Spinal cord (tissue), 10 donors: ENCODE results near the gene FAM110D. TPM values are rescaled to one million over a fixed set of nuclear protein-coding genes. Genes with fewer than 3 reads are reported as not detected.
A peak's percentile ranks its signal among the peaks of the same experiment; 100 is the strongest.

Experiments used
- DNase-seq, 6 donors: peaks; one replicate each; pipeline versions ENCODE4 v3.0.0 to v3.0.0-alpha.2; 2013 to 2015; ENCODE audit warnings: low spot score in 6 of 6, low read depth in 4 of 6
- H3K27ac ChIP-seq: one replicate; pipeline ENCODE4 v1.5.1; 2013; ENCODE audit warnings: low read depth, low read length, control low read depth
- H3K27me3 ChIP-seq: one replicate; pipeline ENCODE4 v1.6.1; 2013; ENCODE audit warnings: low read length; ENCODE audit not compliant: control insufficient read depth, insufficient read depth
- H3K36me3 ChIP-seq: one replicate; pipeline ENCODE4 v1.6.1; 2013; ENCODE audit warnings: low read length; ENCODE audit not compliant: control insufficient read depth, insufficient read depth
- H3K4me1 ChIP-seq: one replicate; pipeline ENCODE4 v1.6.1; 2013; ENCODE audit warnings: low read length; ENCODE audit not compliant: control insufficient read depth, insufficient read depth
- H3K4me3 ChIP-seq: one replicate; pipeline ENCODE4 v1.5.1; 2013; ENCODE audit warnings: low read depth, low read length, control low read depth
- H3K9me3 ChIP-seq: one replicate; pipeline ENCODE4 v1.6.1; 2013; ENCODE audit warnings: low read length; ENCODE audit not compliant: control insufficient read depth, insufficient read depth
- WGBS: methylation state at CpG from one replicate; pipeline ENCODE4 v1.1.5; 2013; ENCODE audit warnings: missing lambda C conversion rate; ENCODE audit not compliant: insufficient coverage; 5-methylcytosine and 5-hydroxymethylcytosine counted together
- long read RNA-seq, 4 donors: transcript quantifications; one replicate each; lab custom pipeline, GENCODE V29; 2026
- polyA plus RNA-seq, 2 donors: library from polyadenylated mRNA; unstranded; fragments of 120-200 nt; gene quantifications; one replicate each; pipeline ENCODE4 v1.2.1, GENCODE V29; 2013; ENCODE audit not compliant: insufficient read length in 2 of 2
- total RNA-seq, 2 donors: library from RNA; depleted of rRNA in 1 of 2; stranded (reverse); fragments of 120-200 nt in 1 of 2; fragments of >200 nt in 1 of 2; gene quantifications; one replicate each; pipeline versions ENCODE4 v1.2.3 to v1.2.4, GENCODE V29; 2013 to 2014
- donor health status: healthy.

Gene FAM110D
- total RNA-seq = 1 to 10 TPM in 1 of 2 donors, under 1 TPM in 1; 0.10 to 1.7 TPM
- polyA plus RNA-seq = 1 to 10 TPM; 1.3 to 1.8 TPM
- long read RNA-seq, donor 1, partial matches to known transcripts = 0 of 2 reads
- long read RNA-seq, donor 1, other reads (novel, unspliced or antisense) = 0 of 2 reads
- long read RNA-seq, donor 2 = 0 reads
- long read RNA-seq, donor 3 = 0 reads
- long read RNA-seq, donor 4, partial matches to known transcripts = 0 of 2 reads
- long read RNA-seq, donor 4, other reads (novel, unspliced or antisense) = 0 of 2 reads

DNA sequence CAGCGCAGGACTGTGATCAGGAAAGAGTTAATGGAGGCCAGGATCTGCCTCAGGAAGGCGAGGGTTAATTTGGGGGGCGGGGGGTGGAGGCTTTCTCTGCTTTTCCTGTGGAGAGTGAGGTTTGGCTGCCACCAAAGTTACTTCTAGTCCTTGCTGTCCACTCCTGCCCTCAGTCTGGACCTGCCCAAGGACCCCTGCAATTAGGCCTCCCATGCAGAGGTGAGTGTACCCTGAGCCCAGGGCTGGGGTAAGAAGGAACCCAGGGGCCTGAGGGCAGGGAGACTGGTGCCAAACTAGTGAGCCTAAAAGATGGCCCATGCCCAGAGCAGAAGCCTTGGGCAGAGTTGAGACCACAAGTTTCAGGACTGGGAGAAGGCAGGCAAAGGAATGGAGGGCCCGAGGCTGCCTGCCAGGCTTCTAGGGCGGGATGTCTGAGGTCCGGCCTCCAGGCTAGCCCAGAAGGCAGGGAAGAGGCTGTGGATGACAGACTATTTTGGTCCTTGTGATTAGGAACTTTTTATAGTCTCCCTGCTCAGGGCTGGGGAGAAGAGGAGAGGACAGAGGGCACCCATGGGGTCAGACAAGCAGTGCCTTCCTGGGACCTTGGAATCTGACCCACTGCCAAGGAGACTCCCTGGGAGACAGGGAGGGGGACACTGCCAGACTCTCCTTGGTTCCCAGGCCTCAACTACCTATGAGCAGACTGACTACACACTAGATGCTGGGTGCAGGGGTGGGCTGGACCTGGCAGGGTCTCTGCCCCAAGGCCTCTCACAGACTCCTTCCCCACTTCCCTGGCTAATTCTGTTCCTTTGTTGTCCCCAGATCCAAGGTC lies at the start of gene FAM110D:
Gene FAM110D (plus strand): TSS at position 172 of the 835 bp plus-strand sequence. CDS start 2,213 bp downstream, outside the sequence.
- Histone ChIP-seq H3K4me3 (peak within 1 kb of the TSS; percentile 11), H3K4me1 (peaks cover 58% of the 10 kb centered on the region), H3K27ac (no peak within 1 kb of the TSS), H3K9me3 (no peaks in the 10 kb centered on the region), H3K36me3 (no peaks in the 10 kb centered on the region), H3K27me3 (peaks cover 14% of the 10 kb centered on the region)
- 36% methylated on average over 6 of the region's 6 CpGs for WGBS
- no peak for DNase-seq

DNA sequence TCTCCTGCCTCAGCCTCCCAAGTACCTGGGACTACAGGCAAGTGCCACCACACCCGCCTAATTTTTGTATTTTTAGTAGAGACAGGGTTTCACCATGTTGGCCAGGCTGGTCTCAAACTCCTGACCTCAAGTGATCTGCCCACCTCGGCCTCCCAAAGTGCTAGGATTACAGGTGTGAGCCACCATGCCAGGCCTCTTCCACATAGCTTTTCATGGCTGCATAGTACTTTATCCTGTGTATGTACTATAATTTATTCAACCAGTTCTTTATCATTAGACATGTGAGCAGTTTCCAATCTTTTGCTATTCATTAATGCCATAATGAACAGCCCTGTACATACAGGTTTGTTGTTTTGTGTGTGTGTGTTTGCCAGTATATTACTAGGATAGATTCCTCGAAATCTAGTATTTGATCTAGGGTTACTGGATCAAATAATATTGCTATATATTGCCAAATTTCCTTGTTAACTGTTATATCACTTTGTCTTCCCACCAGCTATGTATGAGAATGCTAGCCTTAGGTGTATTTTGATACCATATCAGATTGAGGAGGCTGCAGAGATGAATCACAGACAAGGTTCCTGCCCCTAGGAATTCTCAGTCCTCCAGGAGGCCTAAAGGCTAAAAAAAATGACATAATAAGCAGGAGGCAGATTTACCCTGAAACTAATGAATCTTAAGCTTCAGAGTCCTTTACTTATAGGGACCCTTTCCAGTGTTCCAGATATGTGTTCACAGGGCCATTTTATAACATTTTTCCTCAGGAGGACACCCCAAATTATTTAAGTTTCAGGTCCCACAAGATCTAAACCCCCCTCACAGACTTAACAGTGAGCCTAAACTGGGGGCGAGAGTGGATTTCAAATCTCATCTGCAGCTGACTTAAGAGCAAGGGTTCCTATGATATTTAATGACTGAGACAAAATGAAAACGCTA lies 49.4 kb upstream of the FAM110D start:
- Histone ChIP-seq H3K9me3 (no peaks in the 10 kb centered on the region), H3K4me3 (no peak overlapping the region), H3K27ac (no peak overlapping the region), H3K4me1 (peaks cover 6% of the 10 kb centered on the region), H3K36me3 (no peaks in the 10 kb centered on the region), H3K27me3 (no peaks in the 10 kb centered on the region)
- DNase-seq = no peak
- WGBS = no CpG with 5 or more reads among the region's 5 CpGs

GRCh38 chr1:26110731-26111529 lies 47.9 kb upstream of the FAM110D start:
- 0% methylated on average over 85 of the region's 85 CpGs for WGBS
- H3K27me3 ChIP-seq = no peaks in the 10 kb centered on the region

GRCh38 chr1:26111530-26112406 lies 47.1 kb upstream of the FAM110D start, which contains the start of gene PDIK1L:
Gene PDIK1L (plus strand): TSS chr1:26111824. CDS start chr1:26114309, 2,485 bp downstream.
- Histone ChIP-seq H3K36me3 (peaks cover 13% of the 10 kb centered on the region), H3K4me3 (peak within 1 kb of the TSS; percentile 97), H3K27me3 (no peaks in the 10 kb centered on the region), H3K4me1 (peaks cover 6% of the 10 kb centered on the region), H3K27ac (peak within 1 kb of the TSS; percentile 94), H3K9me3 (no peaks in the 10 kb centered on the region)
- peak; percentile 87 to 99 (median 93) for DNase-seq
- under 1% methylated on average over 94 of the region's 96 CpGs for WGBS

More at GRCh38 chr1:26110731-26111529, 47.9 kb upstream of the FAM110D start:
- H3K4me3 ChIP-seq = peak overlapping the region; percentile 73
- peak; percentile 35 to 94 (median 70) for DNase-seq
- H3K4me1 ChIP-seq = peaks cover 6% of the 10 kb centered on the region
- H3K27ac ChIP-seq = peak overlapping the region; percentile 85
- H3K36me3 ChIP-seq = peaks cover 7% of the 10 kb centered on the region
- no peaks in the 10 kb centered on the region for H3K9me3 ChIP-seq

- peaks cover 16% of the 10 kb centered on the region for H3K36me3 ChIP-seq
- H3K27ac ChIP-seq = peak overlapping the region; percentile 94
- DNase-seq = no peak
- 6% methylated on average over 6 of the region's 9 CpGs for WGBS
- H3K4me1 ChIP-seq = peaks cover 6% of the 10 kb centered on the region
- no peaks in the 10 kb centered on the region for H3K9me3 ChIP-seq
- no peaks in the 10 kb centered on the region for H3K27me3 ChIP-seq
- H3K4me3 ChIP-seq = peak overlapping the region; percentile 97
Observed at GRCh38 chr1:26112407-26112775, 46.5 kb upstream of the FAM110D start.

DNA sequence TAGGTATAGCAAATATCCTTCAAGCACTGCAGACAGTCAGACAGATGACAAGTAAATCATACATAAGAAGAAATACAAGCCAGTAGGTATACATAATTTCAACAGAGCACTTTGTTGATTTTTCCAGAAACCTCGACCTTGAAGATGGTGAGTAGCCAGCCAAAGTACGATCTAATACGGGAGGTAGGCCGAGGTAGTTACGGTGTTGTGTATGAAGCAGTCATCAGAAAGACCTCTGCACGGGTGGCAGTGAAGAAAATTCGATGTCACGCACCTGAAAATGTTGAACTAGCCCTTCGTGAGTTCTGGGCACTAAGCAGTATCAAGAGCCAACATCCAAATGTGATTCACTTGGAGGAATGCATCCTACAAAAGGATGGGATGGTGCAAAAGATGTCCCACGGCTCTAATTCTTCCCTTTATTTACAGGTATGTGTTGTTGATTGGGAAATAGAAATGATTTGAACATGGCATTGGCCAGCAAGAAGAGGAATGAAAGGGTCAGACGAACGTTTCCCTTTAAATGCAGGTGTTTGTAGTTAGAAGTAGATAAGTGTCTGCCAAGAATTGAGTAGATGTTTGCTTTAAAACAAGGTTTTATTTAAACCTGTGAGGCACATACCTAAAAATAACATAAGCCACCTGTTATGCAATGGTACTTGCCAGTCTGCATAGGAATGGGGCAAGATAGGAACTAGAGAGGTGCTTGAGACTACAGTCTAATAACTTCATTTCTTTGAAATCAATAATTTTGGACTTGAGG lies 44.5 kb upstream of the FAM110D start:
- H3K27me3 ChIP-seq = no peaks in the 10 kb centered on the region
- no peak overlapping the region for H3K27ac ChIP-seq
- peaks cover 6% of the 10 kb centered on the region for H3K4me1 ChIP-seq
- H3K4me3 ChIP-seq = no peak overlapping the region
- H3K36me3 ChIP-seq = peaks cover 29% of the 10 kb centered on the region
- DNase-seq = no peak
- H3K9me3 ChIP-seq = no peaks in the 10 kb centered on the region
- 91% methylated on average over 11 of the region's 12 CpGs for WGBS

- no CpG with 5 or more reads among the region's 9 CpGs for WGBS
- peaks cover 37% of the 10 kb centered on the region for H3K36me3 ChIP-seq
- no peak overlapping the region for H3K4me3 ChIP-seq
- H3K9me3 ChIP-seq = no peaks in the 10 kb centered on the region
- H3K27me3 ChIP-seq = no peaks in the 10 kb centered on the region
- DNase-seq = no peak
- no peaks in the 10 kb centered on the region for H3K4me1 ChIP-seq
- no peak overlapping the region for H3K27ac ChIP-seq
Observed at GRCh38 chr1:26119892-26120608, 38.8 kb upstream of the FAM110D start.
